Left kidney (tissue), 2 donors: ENCODE data around the gene SLC13A2. TPM values are rescaled to one million over a fixed set of nuclear protein-coding genes. Genes with fewer than 3 reads are reported as not detected.
A peak's percentile ranks its signal among the peaks of the same experiment; 100 is the strongest.
"Not testable (repeated sequence)": the region's sequence is repeated elsewhere in the genome, so short reads cannot be mapped to it uniquely, and the experiment has no call there.

Experiments
- DNase-seq: peaks from one replicate; pipeline ENCODE4 v3.0.0-alpha.2; 2013
- polyA plus RNA-seq: library from polyadenylated mRNA; unstranded; fragments of 120-200 nt; gene quantifications from one replicate; pipeline ENCODE4 v1.2.1, GENCODE V29; 2013; ENCODE audit not compliant: insufficient read length

The SLC13A2 gene
- polyA plus RNA-seq, 1 donor: 15.2 TPM

GRCh38 chr17:28514561-28515002 lies 41.1 kb downstream of the SLC13A2 start:
- no peak for DNase-seq

GRCh38 chr17:28515518-28515917 lies 42.1 kb downstream of the SLC13A2 start:
- DNase-seq: no peak

GRCh38 chr17:28518132-28518531 lies 44.7 kb downstream of the SLC13A2 start:
- no peak for DNase-seq

GRCh38 chr17:28518578-28518977 lies 45.1 kb downstream of the SLC13A2 start:
- no peak for DNase-seq

- no peak for DNase-seq
These were observed 45.8 kb downstream of the SLC13A2 start for GRCh38 chr17:28519236-28519635.

GRCh38 chr17:28520687-28521086 lies 47.2 kb downstream of the SLC13A2 start:
- DNase-seq: no peak

- peak; percentile 78 for DNase-seq
These were observed 48.1 kb downstream of the SLC13A2 start for GRCh38 chr17:28521311-28522085.

GRCh38 chr17:28522281-28522680 lies 48.8 kb downstream of the SLC13A2 start:
- DNase-seq: not testable (repeated sequence)

- DNase-seq: no peak
These were observed 49.7 kb downstream of the SLC13A2 start for GRCh38 chr17:28523186-28523585.

- DNase-seq: no peak
These were observed 50.4 kb downstream of the SLC13A2 start for GRCh38 chr17:28523876-28524275.

GRCh38 chr17:28524476-28525424 lies 51.3 kb downstream of the SLC13A2 start:
- DNase-seq: peak; percentile 72

GRCh38 chr17:28526381-28526780 lies 52.9 kb downstream of the SLC13A2 start:
- DNase-seq: no peak

- no peak for DNase-seq
These were observed 53.8 kb downstream of the SLC13A2 start for GRCh38 chr17:28527181-28527681.

- no peak for DNase-seq
These were observed 54.4 kb downstream of the SLC13A2 start for GRCh38 chr17:28527859-28528258.

- DNase-seq: no peak
These were observed 55.0 kb downstream of the SLC13A2 start for GRCh38 chr17:28528327-28529012.

GRCh38 chr17:28529013-28529400 lies 55.6 kb downstream of the SLC13A2 start:
- DNase-seq: no peak

GRCh38 chr17:28530250-28530649 lies 56.8 kb downstream of the SLC13A2 start:
- DNase-seq: no peak

- DNase-seq: no peak
These were observed 57.5 kb downstream of the SLC13A2 start for GRCh38 chr17:28530926-28531325.

GRCh38 chr17:28532050-28532960 lies 58.9 kb downstream of the SLC13A2 start:
- DNase-seq: peak; percentile 20

GRCh38 chr17:28533091-28533807 lies 59.8 kb downstream of the SLC13A2 start:
- DNase-seq: no peak
